LHCN-M2 (cell line): ENCODE data around the gene WNT8B. TPM values are rescaled to one million over a fixed set of nuclear protein-coding genes. Genes with fewer than 3 reads are reported as not detected.

Experiments
- DNase-seq: peaks from one replicate; pipeline ENCODE4 v3.0.0-alpha.2; 2012; ENCODE audit warnings: low read depth
- total RNA-seq: library from RNA; depleted of rRNA; stranded (reverse); fragments of >200 nt; gene quantifications from 2 replicates; pipeline ENCODE4 v1.2.3, GENCODE V29; 2014

WNT8B gene
- total RNA-seq, 1 experiment from 2014 or later, result not detected

DNA sequence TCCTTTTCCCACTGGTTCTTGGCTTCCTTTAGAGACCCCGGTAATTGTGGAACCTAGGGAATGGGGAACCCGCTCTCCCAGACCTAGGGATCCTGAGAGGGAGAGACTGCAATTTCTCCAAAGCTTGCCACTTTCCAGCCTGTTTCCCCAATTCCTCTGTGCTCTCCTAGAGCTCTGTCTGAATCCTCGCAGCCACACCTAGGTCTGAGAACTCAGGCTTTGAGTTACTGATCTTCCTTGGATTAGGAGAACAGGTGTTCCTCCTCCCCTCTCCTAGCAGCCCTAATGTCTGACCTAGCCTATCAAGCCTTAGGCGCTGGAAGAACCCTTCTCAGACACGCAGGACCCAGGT is 20.0 kb downstream of the WNT8B start:
- DNase-seq, result no peak

DNA sequence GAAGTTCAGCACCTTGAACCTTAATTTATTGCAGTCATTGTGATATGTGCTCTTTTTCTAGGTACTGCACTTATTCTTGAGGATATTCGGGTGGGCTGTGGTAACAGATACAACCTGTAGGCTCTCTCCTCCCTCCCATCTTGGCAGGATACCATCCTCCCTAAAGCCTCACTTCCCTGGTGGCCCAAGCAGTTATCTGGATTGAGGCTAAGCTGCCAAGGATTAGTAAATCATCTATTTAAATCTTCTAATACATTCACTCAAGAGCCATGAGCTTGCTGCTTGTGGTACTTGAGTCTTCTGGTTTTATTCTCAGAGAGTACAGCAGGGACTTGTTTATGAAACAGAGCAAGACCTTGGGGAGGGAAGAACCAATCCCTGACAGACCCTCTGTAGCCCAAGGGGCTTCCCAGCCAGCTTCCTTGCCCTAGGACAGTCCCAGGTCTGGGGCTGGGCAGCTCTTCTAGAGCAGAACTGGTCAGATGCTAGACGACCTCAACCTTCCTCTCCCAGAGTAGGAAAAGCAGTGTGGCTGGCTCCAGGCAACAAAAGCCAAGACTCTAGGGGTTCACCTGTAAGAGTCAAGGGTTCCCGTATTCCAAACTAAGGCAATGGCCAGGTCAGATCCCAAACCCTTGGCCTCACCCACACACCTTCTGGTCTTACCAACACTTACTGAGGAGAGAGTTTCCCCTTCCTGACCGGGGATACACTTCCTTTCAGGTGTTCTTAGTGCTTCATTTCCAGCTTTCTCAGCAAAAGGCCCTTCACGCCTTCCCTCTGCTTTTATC is 21.3 kb downstream of the WNT8B start:
- no peak for DNase-seq

DNA sequence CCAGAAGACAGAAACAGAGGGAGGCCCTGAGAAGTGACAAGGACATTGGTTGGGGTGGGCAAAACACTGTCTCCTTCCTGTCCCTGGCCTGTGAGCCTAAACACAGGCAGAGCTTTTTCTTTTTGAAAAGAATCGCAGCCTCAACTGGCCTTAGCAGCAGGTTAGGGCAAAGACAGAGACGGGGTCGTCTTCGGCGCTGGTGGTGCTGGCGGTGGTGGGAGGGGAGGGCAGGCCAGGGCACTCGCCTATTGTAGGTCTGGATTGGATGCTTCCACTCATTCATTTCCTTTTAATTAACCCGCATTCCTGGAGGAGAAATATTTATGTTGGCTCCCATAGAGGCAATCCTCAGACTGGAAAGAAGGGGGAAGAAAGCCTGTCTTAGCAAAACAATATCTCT is 22.6 kb downstream of the WNT8B start:
- DNase-seq, result no peak

DNA sequence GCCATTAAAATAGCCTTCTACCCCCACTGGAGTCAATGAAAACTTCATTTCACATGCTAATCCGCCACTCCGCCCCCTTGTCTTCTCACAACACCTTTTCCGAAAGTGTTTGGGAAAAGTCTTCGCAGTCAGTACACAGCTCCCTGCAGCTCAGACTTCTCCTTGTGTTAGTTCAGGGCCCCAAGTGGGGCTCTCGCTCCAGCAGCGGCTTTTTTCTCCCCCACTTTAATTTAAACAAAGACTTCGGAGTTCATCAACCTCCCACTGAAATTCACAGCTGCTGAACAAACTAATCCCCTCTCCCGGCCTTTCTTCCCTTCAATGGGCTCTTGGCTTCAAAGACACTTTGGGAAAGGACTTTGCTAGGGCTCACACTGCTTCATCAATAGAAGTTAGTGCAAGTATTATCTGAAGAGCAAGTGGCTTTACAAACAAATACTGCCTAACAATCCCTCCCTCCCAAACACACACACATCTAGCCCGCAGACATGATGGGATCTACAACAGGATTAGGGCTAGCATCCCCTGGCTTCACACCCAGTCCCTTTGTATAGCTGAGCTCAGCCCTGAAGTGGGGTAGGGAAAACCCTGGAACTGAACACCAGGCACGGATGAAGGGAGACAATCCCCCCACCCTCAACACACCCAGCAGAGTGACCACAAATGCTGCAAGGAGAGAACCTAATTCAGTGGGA is 23.1 kb downstream of the WNT8B start:
- DNase-seq, result no peak

DNA sequence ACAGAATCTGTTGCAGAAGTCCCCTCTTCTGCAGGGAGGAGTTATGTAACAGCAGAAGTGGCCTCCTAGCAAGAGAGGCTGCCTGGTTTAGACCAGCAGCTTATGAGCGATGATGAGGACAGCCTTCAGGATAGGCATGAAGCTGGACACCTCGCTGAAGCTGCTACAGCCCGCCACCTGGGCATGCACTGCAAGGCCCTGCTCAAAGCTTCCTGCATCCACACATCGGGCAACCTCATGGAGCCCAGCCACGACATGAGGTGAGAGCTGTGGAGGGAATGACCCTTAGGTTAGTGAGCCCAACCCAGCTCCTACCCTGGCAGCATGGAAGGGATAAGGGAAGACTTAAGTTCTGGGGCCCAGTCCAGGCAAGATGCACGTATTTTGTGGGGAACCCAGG is 24.7 kb downstream of the WNT8B start:
- DNase-seq, result no peak

DNA sequence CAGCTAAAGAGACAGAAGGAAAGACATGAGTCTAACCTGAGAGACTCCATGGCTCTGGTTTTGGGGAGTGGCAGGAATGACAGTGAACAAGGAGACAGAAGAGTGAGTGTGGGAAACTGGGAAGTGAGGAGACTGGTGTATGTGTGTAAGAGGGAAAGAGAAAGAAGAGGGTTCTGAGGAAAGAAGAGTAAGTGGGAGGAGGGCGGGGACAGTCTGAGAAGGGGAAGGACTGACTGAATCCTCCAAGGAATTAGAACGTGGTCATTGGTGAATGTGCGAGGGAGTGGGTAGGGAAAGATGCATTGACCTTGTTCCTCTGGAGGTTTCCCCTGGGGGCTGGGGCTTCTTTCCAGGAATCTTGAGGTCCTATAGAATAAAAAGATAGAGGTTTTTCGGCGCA is 26.6 kb downstream of the WNT8B start:
- no peak for DNase-seq

DNA sequence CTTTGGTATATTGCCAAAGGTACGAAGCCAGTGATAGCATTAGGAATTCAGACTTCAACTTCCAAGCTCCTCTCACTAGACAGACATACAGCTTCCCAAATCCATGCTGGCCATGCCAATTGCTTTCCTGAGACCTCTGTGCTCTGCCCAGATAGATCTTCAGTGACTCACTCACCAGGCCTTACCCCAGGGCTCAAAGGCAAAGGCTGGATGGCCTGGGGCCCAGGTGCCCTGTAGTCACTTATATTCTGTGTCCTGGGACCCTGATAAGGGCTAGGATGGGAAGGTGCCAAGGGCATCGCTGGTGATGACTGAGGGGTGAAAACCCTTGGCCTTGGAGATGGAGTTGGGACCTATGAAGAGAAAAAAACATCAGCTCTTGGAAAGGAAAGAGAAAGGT is 27.7 kb downstream of the WNT8B start:
- DNase-seq, result no peak

DNA sequence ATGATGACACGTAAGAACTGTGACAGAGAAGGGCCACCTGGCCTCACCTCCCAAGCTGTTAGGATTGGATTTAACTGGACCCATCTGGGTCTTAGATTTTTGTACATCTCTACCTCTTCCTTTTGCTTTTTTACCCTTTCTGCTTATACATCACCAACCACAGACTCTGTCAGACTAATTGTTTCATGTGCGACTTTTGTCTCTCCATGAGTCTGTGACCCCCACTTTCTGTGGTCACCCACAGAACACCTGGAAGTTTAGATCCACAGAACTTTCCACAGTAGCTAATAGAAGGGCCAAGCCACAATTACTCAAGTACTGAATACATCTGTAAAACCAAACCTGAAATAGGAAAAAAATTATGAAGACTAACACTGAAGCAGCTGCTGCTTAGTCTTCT is 33.8 kb downstream of the WNT8B start:
- no peak for DNase-seq

DNA sequence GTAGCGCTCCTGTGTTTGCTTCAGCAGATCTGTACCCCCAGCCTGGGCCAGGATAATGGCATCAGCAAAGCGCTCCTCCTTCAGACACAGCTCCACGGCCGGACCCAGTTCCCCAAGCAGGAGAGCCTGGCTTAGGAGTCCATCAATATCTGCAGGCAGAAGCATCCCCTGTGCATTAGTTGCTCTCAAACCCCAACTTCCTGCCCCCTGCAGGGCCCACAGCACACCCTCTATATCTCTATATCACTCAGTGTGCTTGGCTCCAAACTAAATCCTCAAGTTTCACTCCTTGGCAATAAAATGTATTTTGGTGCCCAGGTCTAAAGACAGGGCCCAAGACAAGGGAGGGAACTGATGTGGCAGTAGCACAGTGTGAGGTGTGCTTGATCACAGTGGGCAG is 35.2 kb downstream of the WNT8B start:
- no peak for DNase-seq

DNA sequence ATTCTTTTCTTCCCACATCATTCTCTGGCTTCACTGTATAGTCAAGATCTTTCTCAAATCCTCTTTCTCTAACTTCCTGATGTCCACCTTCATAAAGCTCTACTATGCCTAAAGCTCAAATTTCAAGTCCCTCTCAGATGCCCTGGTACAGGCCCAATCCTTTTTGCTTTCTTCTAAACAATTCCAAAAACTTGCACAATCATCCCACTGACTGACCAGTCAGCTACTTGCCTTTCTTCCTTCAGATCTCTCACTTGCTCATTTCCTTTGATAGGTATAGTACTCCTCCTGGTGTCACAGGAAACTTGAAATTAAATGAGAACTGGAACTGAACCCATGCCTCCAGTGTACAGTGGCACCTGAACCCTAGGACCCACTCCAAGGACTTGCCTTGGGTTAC is 38.6 kb downstream of the WNT8B start:
- no peak for DNase-seq

DNA sequence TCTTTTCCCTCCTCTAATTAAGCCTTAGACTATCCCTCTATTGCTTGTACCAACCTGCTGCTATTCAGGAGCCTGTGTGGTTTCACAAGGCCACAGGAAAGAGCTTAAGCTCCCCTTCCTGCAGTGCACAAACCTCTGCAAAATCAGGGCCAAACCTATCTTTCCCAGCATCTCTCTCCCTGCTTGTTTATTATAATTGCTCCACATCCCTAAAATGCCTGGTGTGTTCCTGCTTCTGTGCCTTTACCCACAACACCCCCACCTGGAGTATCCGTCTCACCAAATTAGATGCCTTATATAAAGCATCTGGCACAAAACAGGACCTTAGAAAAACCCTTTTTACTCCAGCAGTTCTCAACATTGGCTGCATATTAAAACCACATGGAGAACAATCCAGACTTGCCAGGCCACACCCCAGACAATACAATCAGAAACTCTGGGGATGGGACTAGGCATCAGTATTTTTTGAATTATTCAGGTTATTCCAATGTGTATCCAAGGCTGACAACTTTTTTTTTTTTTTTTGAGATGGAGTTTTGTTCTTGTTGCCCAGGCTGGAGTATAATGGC is 40.2 kb downstream of the WNT8B start:
- DNase-seq, result no peak

DNA sequence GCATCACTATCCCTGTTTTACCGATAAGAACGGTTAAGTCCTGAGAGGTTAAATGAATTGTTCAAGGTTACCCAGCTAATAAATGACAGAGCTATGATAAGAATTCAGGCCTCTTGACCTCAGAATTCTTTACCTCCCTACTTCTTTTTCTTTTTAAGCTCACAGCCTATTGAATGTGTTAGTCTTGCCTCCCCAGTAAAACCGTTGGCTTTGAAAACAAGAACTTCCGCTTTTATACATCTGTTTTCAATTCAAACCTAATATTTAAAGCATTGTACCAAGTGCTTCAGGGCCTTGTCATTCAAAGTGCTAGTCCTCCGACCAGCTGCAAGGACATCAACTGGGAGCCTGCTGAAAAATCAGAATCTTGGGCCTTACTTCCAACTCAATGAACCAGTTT is 41.3 kb downstream of the WNT8B start:
- no peak for DNase-seq

DNA sequence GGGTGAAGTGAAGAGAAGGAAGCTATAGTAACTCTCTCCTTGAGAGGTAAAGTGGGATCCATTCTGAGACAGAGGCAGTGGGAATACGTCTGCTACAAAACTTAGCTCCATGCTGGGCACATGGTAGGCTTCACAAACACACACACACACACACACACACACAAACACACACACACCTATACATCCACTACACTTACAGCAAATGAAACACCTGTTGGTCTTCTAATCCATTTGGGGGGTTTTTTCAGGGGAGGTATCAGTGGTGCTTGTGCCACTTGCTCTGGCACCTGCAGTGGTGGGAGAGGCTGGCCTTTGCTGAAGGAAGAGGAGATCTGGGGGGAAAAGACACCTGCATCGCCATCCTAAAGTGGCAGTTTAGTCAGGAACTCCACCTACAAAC is 42.4 kb downstream of the WNT8B start:
- DNase-seq, result no peak

DNA sequence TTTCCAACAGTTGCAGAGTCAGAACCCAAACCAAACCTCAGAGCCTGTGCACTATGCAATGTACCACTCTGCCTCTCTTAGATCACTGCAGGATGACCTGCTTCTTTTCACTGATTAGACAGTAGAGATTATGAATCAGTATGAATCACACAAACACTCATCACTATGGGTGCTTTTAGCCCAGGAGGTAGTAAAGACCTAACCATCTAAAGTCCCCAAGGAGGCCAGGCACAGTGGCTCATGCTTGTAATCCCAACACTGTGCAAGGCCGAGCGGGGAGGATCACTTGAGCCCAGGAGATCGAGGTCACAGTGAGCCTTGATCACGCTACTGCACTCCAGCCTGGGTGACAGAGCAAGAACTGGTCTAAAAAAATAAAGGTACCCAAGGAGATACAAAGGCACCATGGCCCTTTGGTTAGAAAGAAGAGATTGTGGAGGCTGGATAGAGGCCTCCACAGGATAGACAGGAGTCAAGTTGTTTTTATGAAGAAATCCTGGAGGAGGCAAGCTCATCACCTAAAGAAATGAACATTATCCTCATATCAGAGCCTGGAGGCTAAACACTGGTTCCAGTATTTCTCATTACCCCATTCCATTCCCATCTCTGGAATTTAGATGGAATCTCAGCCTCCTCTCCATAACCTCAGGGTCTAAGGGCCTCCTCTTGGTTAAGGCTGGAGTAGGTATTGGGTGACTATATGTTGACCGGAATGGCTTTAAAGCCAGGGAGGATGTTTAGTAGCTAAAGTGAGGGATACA is 44.0 kb downstream of the WNT8B start:
- peak; percentile 83 for DNase-seq

DNA sequence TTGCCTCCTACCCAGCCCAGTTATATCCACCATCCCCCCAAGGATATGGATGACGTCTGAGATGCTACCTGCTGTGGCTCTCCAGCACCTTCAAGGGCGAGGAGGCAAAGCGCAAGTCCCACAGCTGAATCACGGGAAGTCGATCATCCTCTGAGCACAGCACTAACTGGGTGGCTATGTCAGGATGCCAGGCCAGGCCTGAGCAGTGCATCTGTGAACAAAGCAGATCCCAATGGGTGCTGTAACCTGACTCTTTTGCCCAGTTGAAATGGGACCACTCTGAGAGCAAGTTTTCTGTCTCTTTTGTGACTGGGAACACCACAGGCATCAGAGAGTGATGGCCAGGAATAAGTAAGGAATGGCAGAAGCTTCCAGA is 44.5 kb downstream of the WNT8B start:
- DNase-seq, result no peak

DNA sequence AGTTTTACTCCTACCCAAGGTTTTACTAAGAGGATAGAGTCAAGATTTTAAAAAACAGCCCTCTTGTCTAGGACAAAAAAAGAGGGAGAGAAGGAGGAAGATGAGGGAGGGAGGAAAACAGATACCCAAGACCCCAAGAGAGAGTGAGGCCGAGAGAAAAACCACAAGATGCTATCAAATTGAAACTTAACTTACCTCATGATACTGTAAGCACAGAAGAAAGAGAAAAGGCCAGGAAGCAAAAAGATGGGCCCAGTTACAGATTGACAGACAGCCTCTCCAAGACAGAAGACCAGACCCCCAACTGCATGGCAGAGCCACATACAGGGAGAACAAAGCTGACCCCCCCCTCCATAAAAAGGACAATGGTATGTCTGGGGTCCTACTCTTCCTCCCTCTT is 45.5 kb downstream of the WNT8B start:
- no peak for DNase-seq

DNA sequence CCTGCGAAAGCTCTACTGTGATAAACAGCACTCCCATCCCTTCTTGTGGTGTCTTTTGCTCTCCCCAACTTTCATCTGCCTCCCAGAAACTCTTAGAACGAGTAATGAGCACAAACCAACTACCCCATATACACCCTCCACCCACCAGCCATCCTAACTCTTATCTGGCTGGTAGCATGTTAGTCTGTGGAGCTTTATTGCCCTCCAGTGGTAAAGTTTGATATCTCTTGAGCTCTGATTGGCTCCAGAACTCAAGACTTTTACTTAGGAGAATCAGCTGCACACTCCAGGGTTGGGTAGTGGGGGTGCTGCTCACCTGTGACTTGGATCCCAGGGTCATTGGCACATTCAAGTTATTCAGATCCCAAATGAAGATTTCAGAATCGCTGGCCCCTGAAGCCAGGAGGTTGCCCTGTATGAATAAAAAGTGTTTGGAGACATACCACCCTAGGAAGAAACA is 45.9 kb downstream of the WNT8B start:
- peak; percentile 53 for DNase-seq

DNA sequence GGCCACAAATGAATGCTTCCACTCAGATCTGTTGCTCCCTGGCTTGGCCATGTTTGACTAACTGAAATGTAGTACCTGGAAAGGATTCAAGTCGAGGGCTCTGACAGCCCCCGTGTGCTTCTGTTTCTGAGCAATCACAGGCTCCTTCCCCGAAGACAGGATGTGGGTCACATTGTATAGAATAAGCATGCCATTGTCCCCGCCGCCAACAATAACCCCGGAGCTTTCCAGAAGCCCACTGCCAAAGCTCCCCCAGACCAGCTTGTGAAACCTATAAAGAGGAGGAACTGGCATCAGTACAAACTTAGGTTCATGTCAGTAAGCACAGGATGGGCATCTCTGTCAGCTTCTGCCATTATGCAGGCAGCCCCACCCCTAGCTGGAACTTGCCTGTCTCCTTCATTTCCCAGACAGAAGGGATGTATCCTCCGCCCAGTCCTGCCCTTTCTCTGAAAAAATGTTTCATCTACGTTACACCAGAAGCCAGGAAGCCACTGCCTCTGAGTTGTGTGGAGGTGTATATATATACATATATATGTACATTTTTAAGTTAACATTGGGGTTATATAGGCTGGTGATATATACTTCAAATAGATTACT is 46.5 kb downstream of the WNT8B start:
- DNase-seq, result no peak

DNA sequence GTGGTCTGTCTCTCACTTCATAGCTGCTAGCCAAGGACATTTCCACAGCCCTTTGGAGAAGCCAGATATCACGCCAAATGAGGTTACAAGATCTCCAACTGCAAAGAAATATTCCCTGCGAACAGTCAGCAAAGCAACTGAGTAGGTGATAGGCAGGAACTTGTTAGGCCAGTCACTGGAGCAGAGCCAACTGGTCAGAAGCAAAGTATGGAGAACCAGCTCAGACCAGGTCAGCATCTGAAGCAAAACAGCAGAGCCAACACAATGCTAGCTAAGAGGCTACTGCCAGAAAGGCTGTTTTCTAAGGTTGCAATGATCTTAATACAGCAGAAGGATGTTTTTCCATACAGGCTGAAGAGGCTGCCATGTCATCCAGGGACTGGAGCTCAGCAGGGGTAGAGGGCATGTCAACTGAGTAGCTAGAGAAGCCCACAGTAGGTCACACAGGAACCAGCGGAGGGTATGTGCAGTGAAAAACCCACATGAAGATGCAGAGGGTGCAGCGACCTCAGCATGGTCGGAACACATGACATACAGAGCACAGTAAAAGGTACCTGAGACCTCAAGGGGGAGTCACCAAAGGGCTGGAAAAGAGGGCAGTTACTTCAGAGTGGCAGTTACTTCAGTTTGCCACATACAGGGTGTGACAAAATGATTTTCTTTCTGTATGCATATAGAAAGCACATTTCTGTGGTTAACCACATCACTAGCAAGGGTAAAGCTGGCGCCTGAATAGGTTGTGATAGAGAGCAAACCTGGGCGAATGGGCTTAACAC is 47.9 kb downstream of the WNT8B start:
- no peak for DNase-seq

DNA sequence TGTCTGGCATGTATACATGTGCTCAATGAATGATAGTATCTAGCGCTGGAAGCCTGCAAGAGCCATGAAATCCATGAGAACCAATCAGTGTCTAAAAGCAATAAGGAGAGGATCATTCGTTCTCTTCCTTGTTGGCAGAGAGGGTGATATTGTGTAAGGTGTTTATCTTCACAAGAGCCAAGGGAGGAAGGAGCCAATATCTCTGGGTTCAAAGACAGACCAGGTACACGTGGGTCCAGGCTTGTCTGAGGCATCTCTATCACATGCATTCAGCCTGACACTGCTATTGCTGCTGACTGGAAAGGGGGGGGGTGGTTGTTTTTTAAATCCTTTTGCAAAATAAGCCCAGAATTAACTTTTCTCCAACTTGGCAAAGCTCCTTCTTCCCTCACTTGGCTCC is 52.8 kb downstream of the WNT8B start:
- DNase-seq, result no peak

DNA sequence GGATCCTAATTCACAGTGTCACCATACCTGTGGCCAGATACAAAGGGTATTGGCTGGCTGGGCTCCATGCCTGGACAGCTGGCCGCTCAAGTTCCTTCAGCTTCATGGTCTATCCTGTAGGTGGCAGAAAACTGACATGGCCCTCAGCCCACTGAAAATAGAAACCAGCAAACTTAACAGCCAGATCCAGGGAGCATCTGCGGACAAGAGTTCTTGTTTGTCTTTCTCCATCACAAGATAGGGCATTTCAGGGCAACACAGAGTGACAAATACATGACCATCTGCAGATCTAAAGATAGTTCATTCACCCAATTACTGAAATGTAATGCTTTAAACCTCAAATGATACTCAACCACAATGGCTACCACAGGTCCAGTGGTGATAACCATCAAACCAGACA is 54.0 kb downstream of the WNT8B start:
- DNase-seq, result peak; percentile 29
